ENCODE data around the gene COL19A1. TPM values are rescaled to one million over a fixed set of nuclear protein-coding genes. Genes with fewer than 3 reads are reported as not detected.

COL19A1 gene
- polyA plus RNA-seq, 1 donor (not counting 4 experiments of a cell fraction or from before 2014, with no cell fraction given) = not detected

DNA sequence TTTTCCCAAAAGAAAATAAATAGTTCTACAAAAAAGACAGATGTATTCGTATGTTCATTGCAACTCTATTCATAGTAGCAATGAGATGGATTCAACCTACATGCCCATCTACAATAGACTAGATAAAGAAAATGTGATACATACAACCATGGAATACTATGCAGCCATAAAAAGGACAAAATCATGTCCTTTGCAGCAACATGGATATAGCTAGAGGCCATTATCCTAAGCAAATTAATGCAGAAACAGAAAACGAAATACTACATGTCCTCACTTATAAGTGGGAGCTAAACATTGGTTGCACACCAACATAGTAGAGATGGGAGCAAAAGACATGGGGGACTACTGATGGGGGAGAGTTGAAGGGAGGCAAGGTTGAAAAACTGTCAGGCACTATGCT is 278.8 kb downstream of the COL19A1 start:
- no peaks in the 10 kb centered on the region for H3K27me3 ChIP-seq (ENCODE audit: control insufficient read depth, extremely low read depth, insufficient read depth, low read length)
- H3K9ac ChIP-seq (ENCODE audit: control insufficient read depth, extremely low read depth, insufficient read depth, low read length) = no peak overlapping the region
- no peaks in the 10 kb centered on the region for H3K79me2 ChIP-seq (ENCODE audit: control insufficient read depth, insufficient read depth, low read length)
- no peak overlapping the region for H2AFZ ChIP-seq (ENCODE audit: control insufficient read depth, low read length)
- no peak overlapping the region for H3K4me2 ChIP-seq (ENCODE audit: control insufficient read depth, extremely low read depth, insufficient read depth, low read depth, low read length)
- H3K27ac ChIP-seq (ENCODE audit: control insufficient read depth, insufficient read depth, low read length) = no peak overlapping the region
- TF ChIP-seq EZH2 (IDR thresholded peaks at IDR 0.05; ENCODE audit: low read length) = no peak
- TF ChIP-seq, protein P1, sequence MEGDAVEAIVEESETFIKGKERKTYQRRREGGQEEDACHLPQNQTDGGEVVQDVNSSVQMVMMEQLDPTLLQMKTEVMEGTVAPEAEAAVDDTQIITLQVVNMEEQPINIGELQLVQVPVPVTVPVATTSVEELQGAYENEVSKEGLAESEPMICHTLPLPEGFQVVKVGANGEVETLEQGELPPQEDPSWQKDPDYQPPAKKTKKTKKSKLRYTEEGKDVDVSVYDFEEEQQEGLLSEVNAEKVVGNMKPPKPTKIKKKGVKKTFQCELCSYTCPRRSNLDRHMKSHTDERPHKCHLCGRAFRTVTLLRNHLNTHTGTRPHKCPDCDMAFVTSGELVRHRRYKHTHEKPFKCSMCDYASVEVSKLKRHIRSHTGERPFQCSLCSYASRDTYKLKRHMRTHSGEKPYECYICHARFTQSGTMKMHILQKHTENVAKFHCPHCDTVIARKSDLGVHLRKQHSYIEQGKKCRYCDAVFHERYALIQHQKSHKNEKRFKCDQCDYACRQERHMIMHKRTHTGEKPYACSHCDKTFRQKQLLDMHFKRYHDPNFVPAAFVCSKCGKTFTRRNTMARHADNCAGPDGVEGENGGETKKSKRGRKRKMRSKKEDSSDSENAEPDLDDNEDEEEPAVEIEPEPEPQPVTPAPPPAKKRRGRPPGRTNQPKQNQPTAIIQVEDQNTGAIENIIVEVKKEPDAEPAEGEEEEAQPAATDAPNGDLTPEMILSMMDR (optimal IDR thresholded peaks at IDR 0.05 in 1 of 3, IDR thresholded peaks at IDR 0.05 in 1 of 3, conservative IDR thresholded peaks at IDR 0.05 in 1 of 3; ENCODE audit: extremely low read depth in 1 of 3, insufficient read depth in 2 of 3, low read length in 3 of 3) = no peak
- H3K9me1 ChIP-seq (ENCODE audit: control insufficient read depth, extremely low read depth, insufficient read depth, low read length) = no peaks in the 10 kb centered on the region
- H4K20me1 ChIP-seq (ENCODE audit: control insufficient read depth, extremely low read depth, insufficient read depth, low read length) = no peaks in the 10 kb centered on the region
- DNase-seq (ENCODE audit: low read depth, low spot score) (no peak), FAIRE-seq (no peak)
- H3K36me3 ChIP-seq (ENCODE audit: control insufficient read depth in 2 of 2, extremely low read depth in 1 of 2, insufficient read depth in 2 of 2, low read length in 2 of 2) = no peaks in the 10 kb centered on the region
- dilution Hi-C loops (cut with MboI; ENCODE audit: extremely low pct_ligation_motif_present, low sequenced_read_pairs) = no loop called here
- H3K4me3 ChIP-seq (ENCODE audit: control insufficient read depth in 2 of 3, extremely low read depth in 1 of 3, insufficient read depth in 2 of 3, low read depth in 1 of 3, low read length in 3 of 3) = no peak overlapping the region
- H3K4me1 ChIP-seq (ENCODE audit: control insufficient read depth, extremely low read depth, insufficient read depth, low read length) = no peaks in the 10 kb centered on the region
- H3K9me3 ChIP-seq (ENCODE audit: control insufficient read depth, low read depth, low read length) = no peaks in the 10 kb centered on the region

DNA sequence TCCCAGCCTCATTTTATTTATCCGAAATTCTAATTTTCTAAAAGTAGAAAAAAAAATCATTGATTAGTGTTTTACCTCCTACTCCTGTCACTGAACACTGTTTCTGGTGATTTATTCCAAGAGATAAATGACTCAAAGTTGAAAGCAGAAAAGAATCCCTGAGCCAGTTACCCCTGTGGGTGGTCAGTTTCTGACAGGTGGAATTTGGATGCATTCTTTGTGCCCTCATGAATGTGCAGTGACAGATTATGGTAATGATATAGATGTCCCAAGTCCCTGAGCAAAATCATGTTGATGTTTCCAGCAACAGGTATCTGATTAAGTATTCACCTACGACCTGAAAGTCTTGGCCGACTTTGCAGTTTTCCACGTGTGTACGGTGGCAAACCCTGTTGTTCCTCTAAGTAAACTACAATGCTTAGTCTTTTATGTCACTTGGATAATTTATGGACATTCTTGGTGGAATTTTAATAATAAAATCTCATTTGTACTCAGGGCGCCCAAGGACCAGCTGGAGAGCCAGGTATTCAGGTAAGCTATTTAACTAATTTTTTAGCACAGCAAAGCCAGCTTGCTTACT is 282.9 kb downstream of the COL19A1 start:
- TF ChIP-seq EZH2 (IDR thresholded peaks at IDR 0.05; ENCODE audit: low read length) = no peak
- TF ChIP-seq, protein P1 (optimal IDR thresholded peaks at IDR 0.05 in 1 of 3, IDR thresholded peaks at IDR 0.05 in 1 of 3, conservative IDR thresholded peaks at IDR 0.05 in 1 of 3; ENCODE audit: extremely low read depth in 1 of 3, insufficient read depth in 2 of 3, low read length in 3 of 3) = no peak
- dilution Hi-C loops (cut with MboI; ENCODE audit: extremely low pct_ligation_motif_present, low sequenced_read_pairs) = no loop called here
- Histone ChIP-seq H3K4me2 (ENCODE audit: control insufficient read depth, extremely low read depth, insufficient read depth, low read depth, low read length) (no peak overlapping the region), H3K9me3 (ENCODE audit: control insufficient read depth, low read depth, low read length) (no peaks in the 10 kb centered on the region), H3K36me3 (ENCODE audit: control insufficient read depth in 2 of 2, extremely low read depth in 1 of 2, insufficient read depth in 2 of 2, low read length in 2 of 2) (no peaks in the 10 kb centered on the region), H4K20me1 (ENCODE audit: control insufficient read depth, extremely low read depth, insufficient read depth, low read length) (no peaks in the 10 kb centered on the region), H2AFZ (ENCODE audit: control insufficient read depth, low read length) (no peak overlapping the region), H3K27me3 (ENCODE audit: control insufficient read depth, extremely low read depth, insufficient read depth, low read length) (no peaks in the 10 kb centered on the region), H3K27ac (ENCODE audit: control insufficient read depth, insufficient read depth, low read length) (no peak overlapping the region), H3K9me1 (ENCODE audit: control insufficient read depth, extremely low read depth, insufficient read depth, low read length) (no peaks in the 10 kb centered on the region), H3K4me1 (ENCODE audit: control insufficient read depth, extremely low read depth, insufficient read depth, low read length) (no peaks in the 10 kb centered on the region), H3K79me2 (ENCODE audit: control insufficient read depth, insufficient read depth, low read length) (no peaks in the 10 kb centered on the region), H3K4me3 (ENCODE audit: control insufficient read depth in 2 of 3, extremely low read depth in 1 of 3, insufficient read depth in 2 of 3, low read depth in 1 of 3, low read length in 3 of 3) (no peak overlapping the region), H3K9ac (ENCODE audit: control insufficient read depth, extremely low read depth, insufficient read depth, low read length) (no peak overlapping the region)
- DNase-seq (ENCODE audit: low read depth, low spot score) (no peak), FAIRE-seq (no peak)

Data from keratinocyte (primary cell).